Measurements from ENCODE around the gene SUGCT. TPM values are rescaled to one million over a fixed set of nuclear protein-coding genes. Genes with fewer than 3 reads are reported as not detected.

Gene SUGCT
- total and polyA plus RNA-seq, 8 donors, result 0.73 to 1.9 (median 1.2) TPM

DNA sequence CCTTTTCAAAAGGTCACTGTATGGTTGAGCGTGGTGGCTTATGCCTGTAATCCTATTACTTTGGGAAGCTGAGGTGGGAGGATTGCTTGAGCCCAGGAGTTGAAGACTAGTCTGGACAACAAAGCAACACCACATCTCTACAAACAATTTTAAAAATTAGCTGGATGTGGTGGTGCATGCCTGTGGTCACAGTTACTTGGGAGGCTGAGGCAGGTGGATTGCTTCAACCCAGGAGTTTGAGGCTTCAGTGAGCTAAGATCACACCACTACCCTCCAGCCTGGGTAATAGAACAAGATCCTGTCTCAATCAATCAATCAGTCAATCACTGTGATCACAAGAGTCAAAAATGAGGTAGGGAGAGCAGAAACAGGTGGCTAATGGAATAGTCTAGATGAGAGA is 97.0 kb downstream of the SUGCT start:
- FAIRE-seq, result no peak
- H3K27me3 ChIP-seq, result no peaks in the 10 kb centered on the region

DNA sequence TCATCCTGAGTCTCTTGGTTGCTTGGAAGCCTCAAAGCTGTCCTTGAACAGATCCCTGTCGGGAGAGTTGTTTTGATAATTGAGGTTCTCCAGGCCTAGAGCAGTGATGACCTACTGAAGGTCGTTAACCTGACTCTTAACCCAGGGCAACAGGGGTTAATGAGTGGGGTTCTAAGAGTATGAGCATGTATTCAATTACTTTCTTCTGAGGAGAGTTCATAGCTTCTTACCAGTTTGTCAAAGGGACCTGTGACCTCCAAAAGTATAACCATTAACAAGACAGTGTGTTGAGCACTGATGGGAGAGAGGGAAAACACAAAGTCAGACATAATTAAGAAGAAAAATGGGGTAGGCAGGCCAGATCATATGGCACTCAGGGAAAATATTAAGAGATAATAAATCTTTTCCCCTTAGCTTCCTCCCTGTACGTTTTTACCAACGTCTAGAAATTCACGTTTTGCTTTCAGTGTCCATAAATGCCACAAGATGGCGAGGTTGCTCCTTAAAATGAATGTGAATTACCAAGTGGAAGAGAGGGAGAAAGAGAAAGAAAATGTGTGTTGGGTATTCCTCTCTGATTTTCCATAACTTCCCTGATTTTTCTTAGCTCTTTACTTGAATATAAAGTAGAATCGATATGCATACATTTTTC is 97.6 kb downstream of the SUGCT start:
- peaks cover 0 to 8% (median 4%) of the 10 kb centered on the region in 3 donors for H3K4me1 ChIP-seq
- no peak for DNase-seq
- ATAC-seq, result peak in 3 of 4 donors; percentile 73 to 81 (median 81)
- 21% methylated on average over 7 of the region's 7 CpGs for WGBS, 2 donors
- no peaks in the 10 kb centered on the region for H3K36me3 ChIP-seq
- no peak overlapping the region for H3K27ac ChIP-seq
- H3K9me3 ChIP-seq, result no peaks in the 10 kb centered on the region
- peak; percentile 83 for FAIRE-seq
- TF ChIP-seq, protein P1, sequence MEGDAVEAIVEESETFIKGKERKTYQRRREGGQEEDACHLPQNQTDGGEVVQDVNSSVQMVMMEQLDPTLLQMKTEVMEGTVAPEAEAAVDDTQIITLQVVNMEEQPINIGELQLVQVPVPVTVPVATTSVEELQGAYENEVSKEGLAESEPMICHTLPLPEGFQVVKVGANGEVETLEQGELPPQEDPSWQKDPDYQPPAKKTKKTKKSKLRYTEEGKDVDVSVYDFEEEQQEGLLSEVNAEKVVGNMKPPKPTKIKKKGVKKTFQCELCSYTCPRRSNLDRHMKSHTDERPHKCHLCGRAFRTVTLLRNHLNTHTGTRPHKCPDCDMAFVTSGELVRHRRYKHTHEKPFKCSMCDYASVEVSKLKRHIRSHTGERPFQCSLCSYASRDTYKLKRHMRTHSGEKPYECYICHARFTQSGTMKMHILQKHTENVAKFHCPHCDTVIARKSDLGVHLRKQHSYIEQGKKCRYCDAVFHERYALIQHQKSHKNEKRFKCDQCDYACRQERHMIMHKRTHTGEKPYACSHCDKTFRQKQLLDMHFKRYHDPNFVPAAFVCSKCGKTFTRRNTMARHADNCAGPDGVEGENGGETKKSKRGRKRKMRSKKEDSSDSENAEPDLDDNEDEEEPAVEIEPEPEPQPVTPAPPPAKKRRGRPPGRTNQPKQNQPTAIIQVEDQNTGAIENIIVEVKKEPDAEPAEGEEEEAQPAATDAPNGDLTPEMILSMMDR (IDR thresholded peaks at IDR 0.05), result peak in 3 of 4 donors; percentile 36 to 40 (median 37)
- intact Hi-C loops (cut with DNase I), result no loop called here
- H3K4me3 ChIP-seq, result no peak overlapping the region
- no peaks in the 10 kb centered on the region for H3K27me3 ChIP-seq

More for the DNA sequence above, 97.0 kb downstream of the SUGCT start:
- H3K9me3 ChIP-seq, result no peaks in the 10 kb centered on the region
- 86 to 89% methylated on average over 1 of the region's 1 CpG for WGBS, 2 donors
- no peak for DNase-seq
- no peak overlapping the region for H3K4me3 ChIP-seq
- TF ChIP-seq, protein P1 (IDR thresholded peaks at IDR 0.05), result no peak
- ATAC-seq, result no peak
- H3K27ac ChIP-seq, result no peak overlapping the region
- intact Hi-C loops (cut with DNase I), result no loop called here
- H3K36me3 ChIP-seq, result no peaks in the 10 kb centered on the region
- peaks cover 0 to 8% (median 4%) of the 10 kb centered on the region in 3 donors for H3K4me1 ChIP-seq

DNA sequence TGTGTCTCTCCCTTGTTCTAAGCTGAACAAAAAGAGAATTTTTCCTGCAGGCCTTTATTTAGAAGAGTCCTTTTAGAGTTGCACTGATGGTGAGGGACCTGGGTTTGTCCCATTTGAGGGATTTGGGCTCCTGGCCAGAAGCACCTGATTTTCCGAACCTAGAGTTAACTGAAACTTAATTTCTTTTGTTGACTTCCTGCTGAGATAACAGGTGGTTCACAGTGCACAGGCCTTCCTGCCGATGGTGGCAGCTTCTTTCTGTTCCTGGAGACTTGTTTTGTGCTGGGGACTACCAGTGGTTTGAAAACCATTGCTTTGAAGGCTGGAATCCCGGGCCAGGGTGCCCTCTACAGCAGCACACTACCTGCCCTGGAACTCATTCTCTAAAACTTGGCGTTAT is 99.2 kb downstream of the SUGCT start:
- WGBS, 2 donors, result 29 to 33% methylated on average over 4 of the region's 4 CpGs

DNA sequence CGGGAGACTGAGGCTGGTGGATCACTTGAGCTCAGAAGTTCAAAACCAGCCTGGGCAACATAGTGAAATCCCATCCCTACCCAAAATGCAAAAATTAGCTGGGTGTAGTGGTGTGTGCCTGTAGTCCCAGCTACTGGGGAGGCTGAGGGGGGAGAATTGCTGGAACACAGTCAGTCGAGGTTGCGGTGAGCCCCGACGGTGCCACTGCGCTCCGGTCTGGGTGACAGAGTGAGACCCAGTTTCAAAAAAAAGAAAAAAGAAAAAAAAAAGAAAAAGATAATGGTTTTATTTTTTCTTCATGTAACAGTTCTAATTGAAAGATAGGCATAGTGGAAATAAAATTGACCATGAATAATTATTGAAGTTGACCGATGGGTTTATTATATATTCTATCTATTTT is 99.9 kb downstream of the SUGCT start:
- Histone ChIP-seq H3K4me1 (peaks cover 0 to 8% (median 4%) of the 10 kb centered on the region in 3 donors), H3K36me3 (no peaks in the 10 kb centered on the region), H3K27ac (peak overlapping the region in 1 of 4 donors; percentile 57), H3K4me3 (no peak overlapping the region), H3K27me3 (no peaks in the 10 kb centered on the region), H3K9me3 (no peaks in the 10 kb centered on the region)
- FAIRE-seq (no peak), DNase-seq (no peak), ATAC-seq (no peak)
- TF ChIP-seq, protein P1 (IDR thresholded peaks at IDR 0.05), result no peak
- 95 to 98% methylated on average over 8 of the region's 8 CpGs for WGBS, 2 donors
- intact Hi-C loops (cut with DNase I), result no loop called here

More for the DNA sequence above, 99.2 kb downstream of the SUGCT start:
- ATAC-seq (peak in 3 of 4 donors; percentile 74 to 90 (median 87)), FAIRE-seq (no peak), DNase-seq (peak in 5 of 6 donors; percentile 10 to 60 (median 13))
- Histone ChIP-seq H3K4me1 (peaks cover 0 to 8% (median 4%) of the 10 kb centered on the region in 3 donors), H3K4me3 (no peak overlapping the region), H3K27me3 (no peaks in the 10 kb centered on the region), H3K36me3 (no peaks in the 10 kb centered on the region), H3K9me3 (no peaks in the 10 kb centered on the region), H3K27ac (peak overlapping the region in 2 of 4 donors; percentile 57 to 61)
- intact Hi-C loops (cut with DNase I), result no loop called here
- TF ChIP-seq, protein P1 (IDR thresholded peaks at IDR 0.05), result no peak

DNA sequence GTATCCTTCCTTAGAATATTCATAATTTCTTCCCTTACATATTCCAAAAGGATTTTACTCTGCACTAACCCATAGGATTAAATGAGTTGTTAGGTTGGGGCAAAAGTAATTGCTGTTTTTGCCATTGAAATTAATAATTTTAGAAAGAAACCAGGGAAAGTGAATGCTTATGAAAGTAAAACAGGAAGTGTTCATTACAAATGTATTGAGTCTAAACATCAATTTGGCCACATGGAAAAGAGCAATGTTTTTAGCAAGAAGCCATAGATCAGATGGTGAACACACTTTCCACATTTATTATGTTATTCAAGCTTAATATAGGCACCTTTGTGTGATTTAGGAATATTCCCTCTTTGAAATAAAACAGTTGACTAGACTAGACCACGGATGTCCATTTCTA is 102.9 kb downstream of the SUGCT start:
- Histone ChIP-seq H3K4me3 (no peak overlapping the region), H3K4me1 (peaks cover 0 to 8% (median 4%) of the 10 kb centered on the region in 3 donors), H3K27me3 (no peaks in the 10 kb centered on the region), H3K27ac (no peak overlapping the region), H3K36me3 (no peaks in the 10 kb centered on the region), H3K9me3 (no peaks in the 10 kb centered on the region)
- TF ChIP-seq, protein P1 (IDR thresholded peaks at IDR 0.05), result no peak
- 75 to 90% methylated on average over 1 of the region's 1 CpG for WGBS, 2 donors
- DNase-seq, result no peak
- no peak for ATAC-seq
- no peak for FAIRE-seq
- intact Hi-C loops (cut with DNase I), result no loop called here
